Keratinocyte (primary cell): ENCODE measurements around the gene DIPK1A. TPM values are rescaled to one million over a fixed set of nuclear protein-coding genes. Genes with fewer than 3 reads are reported as not detected.

Experiments used
- DNase-seq: peaks from one replicate; pipeline ENCODE4 v3.0.0-alpha.2; 2011; ENCODE audit warnings: low read depth, missing footprints, low spot score
- FAIRE-seq: peaks from 2 replicates; lab custom pipeline; 2011; peaks lifted over from hg19 to GRCh38; lab: Jason Lieb, UNC
- H2AFZ ChIP-seq: 2 replicates; pipeline ENCODE4 v1.6.0; 2012; ENCODE audit warnings: low read length, control low read depth, inconsistent platforms; ENCODE audit not compliant: control insufficient read depth
- H3K27ac ChIP-seq: 2 replicates; pipeline ENCODE4 v1.5.1; 2011; ENCODE audit warnings: low read length; ENCODE audit not compliant: control insufficient read depth, insufficient read depth
- H3K27me3 ChIP-seq: 3 replicates; pipeline ENCODE4 v1.6.0; 2011; ENCODE audit warnings: low read length; ENCODE audit not compliant: control insufficient read depth, insufficient read depth; ENCODE audit errors: extremely low read depth
- H3K36me3 ChIP-seq, 2 experiments: 2 replicates in 1 of 2; 3 replicates in 1 of 2; pipeline ENCODE4 v1.5.1; 2011; ENCODE audit warnings: low read length in 2 of 2, mild to moderate bottlenecking in 1 of 2; ENCODE audit not compliant: control insufficient read depth in 2 of 2, insufficient read depth in 2 of 2; ENCODE audit errors: extremely low read depth in 1 of 2
- H3K4me1 ChIP-seq: 3 replicates; pipeline ENCODE4 v1.5.1; 2011; ENCODE audit warnings: low read length; ENCODE audit not compliant: control insufficient read depth, insufficient read depth; ENCODE audit errors: extremely low read depth
- H3K4me2 ChIP-seq: 3 replicates; pipeline ENCODE4 v1.6.0; 2011; ENCODE audit warnings: low read depth, low read length; ENCODE audit not compliant: control insufficient read depth, insufficient read depth; ENCODE audit errors: extremely low read depth
- H3K4me3 ChIP-seq, 3 experiments: fragments of 200-600 bp in 1 of 3; sonication (generic) in 1 of 3; 2 replicates in 2 of 3; 3 replicates in 1 of 3; pipeline ENCODE4 v1.5.1; 2011 to 2016; ENCODE audit warnings: low read length in 3 of 3, mild to moderate bottlenecking in 3 of 3, control low read depth in 2 of 3, inconsistent platforms in 1 of 3, low read depth in 1 of 3, mixed read lengths in 1 of 3, mixed run types in 1 of 3, moderate library complexity in 1 of 3; ENCODE audit not compliant: control insufficient read depth in 2 of 3, insufficient read depth in 2 of 3; ENCODE audit errors: extremely low read depth in 1 of 3
- H3K79me2 ChIP-seq: 2 replicates; pipeline ENCODE4 v1.6.0; 2012; ENCODE audit warnings: low read length; ENCODE audit not compliant: control insufficient read depth, insufficient read depth
- H3K9ac ChIP-seq: 3 replicates; pipeline ENCODE4 v1.6.0; 2011; ENCODE audit warnings: low read length; ENCODE audit not compliant: control insufficient read depth, insufficient read depth; ENCODE audit errors: extremely low read depth
- H3K9me1 ChIP-seq: 3 replicates; pipeline ENCODE4 v1.6.0; 2011; ENCODE audit warnings: low read length; ENCODE audit not compliant: control insufficient read depth, insufficient read depth; ENCODE audit errors: extremely low read depth
- H3K9me3 ChIP-seq: 2 replicates; pipeline ENCODE4 v1.5.1; 2012; ENCODE audit warnings: low read depth, low read length; ENCODE audit not compliant: control insufficient read depth
- H4K20me1 ChIP-seq: 3 replicates; pipeline ENCODE4 v1.6.0; 2011; ENCODE audit warnings: low read length; ENCODE audit not compliant: control insufficient read depth, insufficient read depth; ENCODE audit errors: extremely low read depth
- CTCF ChIP-seq, 3 experiments: IDR thresholded peaks in 1 of 3; conservative IDR thresholded peaks in 1 of 3; optimal IDR thresholded peaks in 1 of 3; 2 replicates in 2 of 3; 3 replicates in 1 of 3; pipeline versions ENCODE3 to v1.5.1; 2011; ENCODE audit warnings: low read length in 3 of 3, mild to moderate bottlenecking in 3 of 3, moderate library complexity in 2 of 3, control low read depth in 1 of 3, inconsistent platforms in 1 of 3; ENCODE audit not compliant: insufficient read depth in 2 of 3; ENCODE audit errors: extremely low read depth in 1 of 3
- EZH2 ChIP-seq: IDR thresholded peaks from one replicate; pipeline ENCODE4 v1.6.1; 2012; ENCODE audit warnings: inconsistent platforms, mild to moderate bottlenecking, low read length, moderate library complexity
- dilution Hi-C: fragments of 300-500 bp; cut with MboI; formaldehyde crosslinking; loops from one replicate; pipeline ENCODE4 v1.7.0; 2020; ENCODE audit warnings: low sequenced_read_pairs; ENCODE audit not compliant: extremely low pct_ligation_motif_present
- polyA plus RNA-seq, 5 experiments: library from polyadenylated mRNA; depleted of rRNA in 3 of 5; stranded (reverse) in 3 of 5; stranded (forward) in 1 of 5; unstranded in 1 of 5; fragments of >200 nt; gene quantifications; 1 replicate in 1 of 5; 2 replicates in 3 of 5; 3 replicates in 1 of 5; pipeline versions ENCODE4 v1.2.1 to v1.2.3, GENCODE V29; 2011 to 2012; ENCODE audit warnings: missing spikeins in 2 of 5, low read depth in 1 of 5, low replicate concordance in 1 of 5

The DIPK1A gene
- polyA plus RNA-seq, 1 donor (not counting 4 experiments of a cell fraction or from before 2014, with no cell fraction given), result 22.0 TPM

GRCh38 chr1:92833840-92834239 lies 127.4 kb downstream of the DIPK1A start:
- FAIRE-seq, result no peak
- peak overlapping the region; percentile 100 for H3K9ac ChIP-seq
- no peaks in the 10 kb centered on the region for H3K27me3 ChIP-seq
- H4K20me1 ChIP-seq, result peaks cover 32% of the 10 kb centered on the region
- H3K9me3 ChIP-seq, result no peaks in the 10 kb centered on the region
- no peak overlapping the region for H2AFZ ChIP-seq
- H3K4me3 ChIP-seq, result peak overlapping the region; percentile 98 to 100 (median 99)
- dilution Hi-C loops, result no loop called here
- peaks cover 16 to 20% of the 10 kb centered on the region in 2 experiments for H3K36me3 ChIP-seq
- no peaks in the 10 kb centered on the region for H3K9me1 ChIP-seq
- H3K27ac ChIP-seq, result peak overlapping the region; percentile 98
- H3K79me2 ChIP-seq, result peaks cover 70% of the 10 kb centered on the region
- peaks cover 24% of the 10 kb centered on the region for H3K4me1 ChIP-seq
- H3K4me2 ChIP-seq, result peak overlapping the region; percentile 90
- TF ChIP-seq EZH2 (no peak), CTCF (optimal IDR thresholded peaks at IDR 0.05 in 1 of 3, IDR thresholded peaks at IDR 0.05 in 1 of 3, conservative IDR thresholded peaks at IDR 0.05 in 1 of 3; ENCODE audit: extremely low read depth in 1 of 3, insufficient read depth in 2 of 3, low read length in 3 of 3) (no peak)
- no peak for DNase-seq

GRCh38 chr1:92832537-92833114 lies 128.6 kb downstream of the DIPK1A start:
- TF ChIP-seq EZH2 (no peak), CTCF (optimal IDR thresholded peaks at IDR 0.05 in 1 of 3, IDR thresholded peaks at IDR 0.05 in 1 of 3, conservative IDR thresholded peaks at IDR 0.05 in 1 of 3; ENCODE audit: extremely low read depth in 1 of 3, insufficient read depth in 2 of 3, low read length in 3 of 3) (no peak)
- Histone ChIP-seq H3K9me1 (no peaks in the 10 kb centered on the region), H3K4me3 (peak overlapping the region; percentile 98 to 100 (median 99)), H2AFZ (no peak overlapping the region), H3K4me1 (peaks cover 21% of the 10 kb centered on the region), H3K27ac (peak overlapping the region; percentile 98), H3K9me3 (no peaks in the 10 kb centered on the region), H4K20me1 (peaks cover 22% of the 10 kb centered on the region), H3K36me3 (peaks cover 14 to 16% of the 10 kb centered on the region in 2 experiments), H3K4me2 (peak overlapping the region; percentile 90), H3K27me3 (no peaks in the 10 kb centered on the region), H3K79me2 (peaks cover 58% of the 10 kb centered on the region), H3K9ac (peak overlapping the region; percentile 100)
- FAIRE-seq, result no peak
- no peak for DNase-seq
- dilution Hi-C loops, result no loop called here
